ENCODE results near the gene RFNG. TPM values are rescaled to one million over a fixed set of nuclear protein-coding genes. Genes with fewer than 3 reads are reported as not detected.
A peak's percentile ranks its signal among the peaks of the same experiment; 100 is the strongest.

Gene RFNG
- total and polyA plus RNA-seq, 2 of the 13 experiments (the other 11 are each of a cell fraction or from before 2014, with no cell fraction given), result 61.4 to 64.0 TPM

- TF ChIP-seq SCMH1 (CRISPR knock-in tag; IDR thresholded peaks at IDR 0.05; ENCODE audit: borderline replicate concordance), result no peak
- no peak for TF ChIP-seq ZBTB49 (CRISPR knock-in tag; IDR thresholded peaks at IDR 0.05; ENCODE audit: borderline replicate concordance)
- no peak for TF ChIP-seq IRX3 (CRISPR knock-in tag; IDR thresholded peaks at IDR 0.05; ENCODE audit: borderline replicate concordance, low read depth)
- no peak for TF ChIP-seq ZFP62 (CRISPR knock-in tag; IDR thresholded peaks at IDR 0.05)
- TF ChIP-seq ZNF546 (CRISPR knock-in tag; conservative IDR thresholded peaks at IDR 0.05), result no peak; the same call in 1 of the 2 replicates
- TF ChIP-seq, protein P1, sequence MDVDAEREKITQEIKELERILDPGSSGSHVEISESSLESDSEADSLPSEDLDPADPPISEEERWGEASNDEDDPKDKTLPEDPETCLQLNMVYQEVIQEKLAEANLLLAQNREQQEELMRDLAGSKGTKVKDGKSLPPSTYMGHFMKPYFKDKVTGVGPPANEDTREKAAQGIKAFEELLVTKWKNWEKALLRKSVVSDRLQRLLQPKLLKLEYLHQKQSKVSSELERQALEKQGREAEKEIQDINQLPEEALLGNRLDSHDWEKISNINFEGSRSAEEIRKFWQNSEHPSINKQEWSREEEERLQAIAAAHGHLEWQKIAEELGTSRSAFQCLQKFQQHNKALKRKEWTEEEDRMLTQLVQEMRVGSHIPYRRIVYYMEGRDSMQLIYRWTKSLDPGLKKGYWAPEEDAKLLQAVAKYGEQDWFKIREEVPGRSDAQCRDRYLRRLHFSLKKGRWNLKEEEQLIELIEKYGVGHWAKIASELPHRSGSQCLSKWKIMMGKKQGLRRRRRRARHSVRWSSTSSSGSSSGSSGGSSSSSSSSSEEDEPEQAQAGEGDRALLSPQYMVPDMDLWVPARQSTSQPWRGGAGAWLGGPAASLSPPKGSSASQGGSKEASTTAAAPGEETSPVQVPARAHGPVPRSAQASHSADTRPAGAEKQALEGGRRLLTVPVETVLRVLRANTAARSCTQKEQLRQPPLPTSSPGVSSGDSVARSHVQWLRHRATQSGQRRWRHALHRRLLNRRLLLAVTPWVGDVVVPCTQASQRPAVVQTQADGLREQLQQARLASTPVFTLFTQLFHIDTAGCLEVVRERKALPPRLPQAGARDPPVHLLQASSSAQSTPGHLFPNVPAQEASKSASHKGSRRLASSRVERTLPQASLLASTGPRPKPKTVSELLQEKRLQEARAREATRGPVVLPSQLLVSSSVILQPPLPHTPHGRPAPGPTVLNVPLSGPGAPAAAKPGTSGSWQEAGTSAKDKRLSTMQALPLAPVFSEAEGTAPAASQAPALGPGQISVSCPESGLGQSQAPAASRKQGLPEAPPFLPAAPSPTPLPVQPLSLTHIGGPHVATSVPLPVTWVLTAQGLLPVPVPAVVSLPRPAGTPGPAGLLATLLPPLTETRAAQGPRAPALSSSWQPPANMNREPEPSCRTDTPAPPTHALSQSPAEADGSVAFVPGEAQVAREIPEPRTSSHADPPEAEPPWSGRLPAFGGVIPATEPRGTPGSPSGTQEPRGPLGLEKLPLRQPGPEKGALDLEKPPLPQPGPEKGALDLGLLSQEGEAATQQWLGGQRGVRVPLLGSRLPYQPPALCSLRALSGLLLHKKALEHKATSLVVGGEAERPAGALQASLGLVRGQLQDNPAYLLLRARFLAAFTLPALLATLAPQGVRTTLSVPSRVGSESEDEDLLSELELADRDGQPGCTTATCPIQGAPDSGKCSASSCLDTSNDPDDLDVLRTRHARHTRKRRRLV (CRISPR knock-in tag; IDR thresholded peaks at IDR 0.05), result no peak
- no peak for TF ChIP-seq HOXA9 (CRISPR knock-in tag; IDR thresholded peaks at IDR 0.05; ENCODE audit: borderline replicate concordance)
- no peak for TF ChIP-seq CREB1 (IDR thresholded peaks at IDR 0.05)
- no peak for TF ChIP-seq CREB1 (CRISPR knock-in tag; IDR thresholded peaks at IDR 0.05)
- TF ChIP-seq NCOA1 (CRISPR knock-in tag; IDR thresholded peaks at IDR 0.05), result no peak
- TF ChIP-seq ZNF496 (CRISPR knock-in tag; IDR thresholded peaks at IDR 0.05; ENCODE audit: insufficient replicate concordance), result no peak
- no peak for TF ChIP-seq ZNF891 (CRISPR knock-in tag; IDR thresholded peaks at IDR 0.05)
- peak; percentile 27; the same call in 1 of the 2 replicates for TF ChIP-seq ZNF296 (CRISPR knock-in tag; conservative IDR thresholded peaks at IDR 0.05)
- TF ChIP-seq FOXA1 (IDR thresholded peaks at IDR 0.05), result no peak
- no peak for TF ChIP-seq FOXA1 (CRISPR knock-in tag; IDR thresholded peaks at IDR 0.05)
- TF ChIP-seq DMTF1 (CRISPR knock-in tag; IDR thresholded peaks at IDR 0.05), result no peak
- no peak for TF ChIP-seq RCOR2 (CRISPR knock-in tag; IDR thresholded peaks at IDR 0.05)
- no peak for TF ChIP-seq NFYB (CRISPR knock-in tag; IDR thresholded peaks at IDR 0.05)
- no peak for TF ChIP-seq ZNF75D (CRISPR knock-in tag; IDR thresholded peaks at IDR 0.05; ENCODE audit: borderline replicate concordance)
- no peak for TF ChIP-seq NBN (conservative IDR thresholded peaks at IDR 0.05)
- TF ChIP-seq ZNF782 (CRISPR knock-in tag; IDR thresholded peaks at IDR 0.05; ENCODE audit: borderline replicate concordance), result 0 out of 2 replicates have a peak, but pooled peaks have one; percentile 29
- peak; percentile 26 for TF ChIP-seq RARA (CRISPR knock-in tag; IDR thresholded peaks at IDR 0.05)
Observed at GRCh38 chr17:82098939-82099763, 47.5 kb upstream of the RFNG start (continued).
